Measurements from ENCODE around the gene STK35.

DNA sequence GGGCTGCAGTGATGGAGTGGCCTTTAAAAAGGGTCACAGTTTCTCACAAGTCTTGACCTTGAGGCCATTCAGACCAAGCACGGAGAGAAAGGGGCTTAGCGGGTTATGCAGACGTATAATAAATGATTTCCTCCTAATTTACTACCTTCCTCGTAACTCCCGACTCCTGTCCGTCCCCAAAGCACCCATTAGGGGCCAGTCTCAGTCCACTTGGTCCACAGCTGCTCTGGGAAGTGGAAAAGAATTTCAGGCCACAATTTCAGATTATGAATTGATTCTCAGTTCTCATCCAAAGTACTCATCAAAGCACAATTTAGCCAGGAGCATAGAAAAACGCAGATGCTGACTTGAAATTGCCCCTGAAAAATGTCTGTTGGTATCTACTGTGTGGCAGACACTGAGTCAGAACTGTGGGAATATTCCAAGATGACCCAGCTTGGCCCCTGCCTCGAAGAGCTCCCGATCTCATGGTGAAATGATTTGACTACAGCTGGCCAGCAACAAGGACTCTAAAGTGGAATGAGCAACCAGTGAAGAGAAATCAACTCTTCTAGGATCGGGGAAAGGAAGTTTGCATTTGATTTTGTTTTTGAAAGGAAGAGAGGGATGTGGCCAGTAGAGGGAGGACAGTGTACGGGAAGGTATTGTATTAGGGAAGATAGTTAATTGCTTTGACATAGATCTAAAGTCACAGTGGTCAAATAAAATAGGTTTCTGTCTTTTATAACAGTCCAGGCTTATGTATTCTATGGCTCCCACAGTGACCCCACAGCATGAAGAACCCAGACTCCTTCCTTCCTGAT is 15.2 kb upstream of the STK35 start:
- TF ChIP-seq, protein P1, sequence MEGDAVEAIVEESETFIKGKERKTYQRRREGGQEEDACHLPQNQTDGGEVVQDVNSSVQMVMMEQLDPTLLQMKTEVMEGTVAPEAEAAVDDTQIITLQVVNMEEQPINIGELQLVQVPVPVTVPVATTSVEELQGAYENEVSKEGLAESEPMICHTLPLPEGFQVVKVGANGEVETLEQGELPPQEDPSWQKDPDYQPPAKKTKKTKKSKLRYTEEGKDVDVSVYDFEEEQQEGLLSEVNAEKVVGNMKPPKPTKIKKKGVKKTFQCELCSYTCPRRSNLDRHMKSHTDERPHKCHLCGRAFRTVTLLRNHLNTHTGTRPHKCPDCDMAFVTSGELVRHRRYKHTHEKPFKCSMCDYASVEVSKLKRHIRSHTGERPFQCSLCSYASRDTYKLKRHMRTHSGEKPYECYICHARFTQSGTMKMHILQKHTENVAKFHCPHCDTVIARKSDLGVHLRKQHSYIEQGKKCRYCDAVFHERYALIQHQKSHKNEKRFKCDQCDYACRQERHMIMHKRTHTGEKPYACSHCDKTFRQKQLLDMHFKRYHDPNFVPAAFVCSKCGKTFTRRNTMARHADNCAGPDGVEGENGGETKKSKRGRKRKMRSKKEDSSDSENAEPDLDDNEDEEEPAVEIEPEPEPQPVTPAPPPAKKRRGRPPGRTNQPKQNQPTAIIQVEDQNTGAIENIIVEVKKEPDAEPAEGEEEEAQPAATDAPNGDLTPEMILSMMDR (IDR thresholded peaks at IDR 0.05): no peak
- no peak for TF ChIP-seq EP300 (IDR thresholded peaks at IDR 0.05)
